Hepatocyte (in vitro differentiated cells): ENCODE results near the gene AURKA.

ENCODE experiments used
- EZH2 ChIP-seq: fragments of 200-600 bp; sonication (generic); IDR thresholded peaks from 2 replicates; pipeline ENCODE4 v1.6.1; 2016; ENCODE audit warnings: antibody characterized with exemption, mild to moderate bottlenecking, borderline replicate concordance
- EZH2phosphoT487 ChIP-seq: fragments of 200-600 bp; sonication (generic); IDR thresholded peaks from one replicate; pipeline ENCODE4 v1.6.1; 2018; ENCODE audit warnings: antibody characterized with exemption, mild to moderate bottlenecking, low read depth, moderate library complexity; ENCODE audit not compliant: unreplicated experiment, severe bottlenecking
- TF ChIP-seq, protein P1 (sequence below): fragments of 200-600 bp; sonication (generic); IDR thresholded peaks from 2 replicates; pipeline ENCODE4 v1.5.1; 2016; ENCODE audit warnings: antibody characterized with exemption, mild to moderate bottlenecking; ENCODE audit not compliant: poor library complexity

DNA sequence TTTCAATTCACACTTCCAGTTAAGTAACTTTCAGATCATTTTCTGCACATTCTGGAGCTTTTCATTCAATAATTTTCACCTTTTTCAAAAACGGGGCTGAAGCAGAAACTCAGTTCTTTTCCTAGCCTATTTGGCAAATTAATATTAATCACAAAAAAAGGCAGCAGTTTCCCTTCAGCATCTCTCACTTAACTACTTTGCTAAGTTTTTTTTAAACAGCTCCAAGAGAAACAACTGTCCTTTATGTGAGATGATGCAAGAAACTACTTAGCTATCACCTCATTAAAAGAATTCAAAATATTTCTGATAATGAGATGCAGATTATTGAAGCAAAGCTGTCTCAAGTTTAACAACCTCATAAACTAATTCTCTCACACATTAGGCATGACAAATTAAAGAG is 31.9 kb upstream of the AURKA start:
- TF ChIP-seq, protein P1, sequence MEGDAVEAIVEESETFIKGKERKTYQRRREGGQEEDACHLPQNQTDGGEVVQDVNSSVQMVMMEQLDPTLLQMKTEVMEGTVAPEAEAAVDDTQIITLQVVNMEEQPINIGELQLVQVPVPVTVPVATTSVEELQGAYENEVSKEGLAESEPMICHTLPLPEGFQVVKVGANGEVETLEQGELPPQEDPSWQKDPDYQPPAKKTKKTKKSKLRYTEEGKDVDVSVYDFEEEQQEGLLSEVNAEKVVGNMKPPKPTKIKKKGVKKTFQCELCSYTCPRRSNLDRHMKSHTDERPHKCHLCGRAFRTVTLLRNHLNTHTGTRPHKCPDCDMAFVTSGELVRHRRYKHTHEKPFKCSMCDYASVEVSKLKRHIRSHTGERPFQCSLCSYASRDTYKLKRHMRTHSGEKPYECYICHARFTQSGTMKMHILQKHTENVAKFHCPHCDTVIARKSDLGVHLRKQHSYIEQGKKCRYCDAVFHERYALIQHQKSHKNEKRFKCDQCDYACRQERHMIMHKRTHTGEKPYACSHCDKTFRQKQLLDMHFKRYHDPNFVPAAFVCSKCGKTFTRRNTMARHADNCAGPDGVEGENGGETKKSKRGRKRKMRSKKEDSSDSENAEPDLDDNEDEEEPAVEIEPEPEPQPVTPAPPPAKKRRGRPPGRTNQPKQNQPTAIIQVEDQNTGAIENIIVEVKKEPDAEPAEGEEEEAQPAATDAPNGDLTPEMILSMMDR = no peak
- no peak for TF ChIP-seq EZH2phosphoT487
- no peak for TF ChIP-seq EZH2
